ENCODE data around the gene SLC16A8.

The SLC16A8 gene

DNA sequence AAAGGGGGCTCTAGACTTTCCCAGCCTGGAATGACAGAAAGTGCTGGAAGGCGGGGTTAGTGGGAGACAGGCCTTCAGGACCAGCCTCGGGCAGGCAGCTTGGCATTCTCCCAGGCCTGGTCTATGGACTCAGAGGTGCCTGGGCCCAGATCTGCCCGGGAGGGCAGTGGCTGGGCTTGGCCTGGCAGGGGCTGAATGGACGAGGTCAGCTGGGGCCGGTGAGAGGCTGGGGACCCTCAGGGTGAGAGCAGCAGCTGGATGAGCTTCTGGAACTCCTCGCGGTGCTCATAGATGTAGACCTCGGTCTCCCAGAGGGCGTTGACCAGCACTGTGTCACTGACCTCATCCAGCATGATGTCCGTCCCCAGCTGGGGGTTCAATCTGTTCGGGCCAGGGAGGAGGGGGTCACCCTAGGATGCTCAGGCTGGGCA is 28.0 kb upstream of the SLC16A8 start:
- no peak for DNase-seq

DNA sequence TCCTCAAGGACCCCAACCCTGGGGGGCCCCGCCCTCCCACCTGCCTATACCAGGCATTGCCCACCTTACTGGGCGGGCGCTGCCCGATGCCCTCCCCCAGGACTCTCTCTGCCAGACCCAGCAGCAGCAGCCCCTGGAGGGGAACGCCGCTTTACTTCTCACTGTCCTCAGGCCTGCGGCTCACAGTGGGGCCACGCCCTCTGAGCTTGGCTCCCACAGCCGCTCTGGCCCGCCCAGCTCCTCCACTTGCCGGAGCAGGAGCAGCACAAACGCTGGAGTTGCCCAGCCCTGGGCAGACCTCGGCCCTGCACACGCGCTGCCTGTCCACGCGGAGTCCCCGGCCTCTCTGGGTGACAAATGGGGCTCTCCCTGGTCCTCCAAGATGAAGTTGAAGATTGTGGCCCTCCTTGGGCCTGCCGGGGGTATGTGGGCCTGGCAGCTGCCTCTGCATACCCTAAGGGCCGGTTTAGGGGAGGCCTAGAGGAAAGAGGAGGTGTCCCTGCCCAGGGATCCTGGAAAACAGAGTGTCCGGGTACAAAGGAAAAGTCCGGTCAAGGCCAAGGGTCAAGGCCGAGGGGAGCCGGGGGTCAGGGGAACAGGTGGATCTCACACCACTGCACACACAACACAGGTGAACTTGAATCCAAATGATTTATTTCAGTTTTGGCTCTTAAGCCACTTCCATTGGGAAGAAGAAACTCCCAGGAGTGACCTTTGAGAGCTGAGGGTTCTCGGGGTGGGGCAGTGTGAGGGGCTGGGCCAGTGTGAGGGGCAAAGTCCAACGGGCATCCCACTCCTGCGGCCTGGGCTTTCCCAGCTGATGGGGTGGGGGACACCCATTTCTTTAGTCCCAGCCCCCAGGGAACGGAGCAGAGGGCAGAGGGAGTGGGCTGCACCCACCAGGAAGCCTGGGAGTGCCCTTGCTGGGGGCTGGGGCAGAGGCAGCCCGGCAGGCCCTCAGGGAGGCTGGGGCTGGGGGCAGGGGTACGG is 27.2 kb upstream of the SLC16A8 start:
- no peak for DNase-seq

DNA sequence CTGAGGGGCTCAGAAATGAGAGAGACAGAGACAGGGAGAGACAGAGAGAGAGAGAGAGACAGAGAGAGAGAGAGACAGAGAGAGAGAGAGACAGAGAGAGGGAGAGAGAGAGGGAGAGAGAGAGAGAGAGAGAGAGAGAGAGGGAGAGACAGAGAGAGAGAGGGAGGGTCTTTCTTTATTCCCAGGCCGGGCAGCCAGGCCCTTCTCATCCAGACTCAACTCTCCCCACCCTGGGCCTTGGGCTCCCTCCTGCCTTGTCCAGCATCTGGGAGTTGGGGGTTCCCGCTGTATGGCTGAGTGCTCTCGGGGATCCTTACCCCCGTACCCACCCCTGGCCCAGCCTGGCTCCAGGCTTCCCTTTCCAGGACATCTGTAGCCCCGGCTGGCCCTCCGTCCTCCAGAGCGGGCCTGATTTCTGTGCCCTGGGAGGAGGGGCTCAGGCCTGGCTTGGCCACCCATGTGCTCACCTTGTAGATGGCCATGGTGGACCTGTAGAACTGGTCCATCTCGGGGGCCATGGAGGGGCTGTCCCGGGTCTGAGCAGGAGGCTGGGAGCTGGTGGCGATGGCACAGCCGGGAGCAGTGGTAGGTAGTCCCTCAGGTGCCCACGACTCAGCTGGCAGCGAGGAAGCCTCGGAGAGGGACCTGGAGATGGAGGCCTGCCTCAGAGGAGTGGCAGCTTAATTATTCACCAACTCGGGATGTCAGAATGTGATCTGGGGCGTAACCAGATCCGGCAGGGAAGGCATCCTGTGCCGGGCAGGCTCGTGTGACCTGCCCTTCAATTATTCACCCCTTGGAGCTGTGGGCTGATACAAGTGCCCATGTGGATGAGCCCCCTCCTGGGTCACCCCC is 26.3 kb upstream of the SLC16A8 start, which contains the start of gene BAIAP2L2:
BAIAP2L2 (minus strand) TSS at position 677 of the 855 bp plus-strand sequence; CDS start at position 518, 159 bp downstream.
- no peak for DNase-seq

DNA sequence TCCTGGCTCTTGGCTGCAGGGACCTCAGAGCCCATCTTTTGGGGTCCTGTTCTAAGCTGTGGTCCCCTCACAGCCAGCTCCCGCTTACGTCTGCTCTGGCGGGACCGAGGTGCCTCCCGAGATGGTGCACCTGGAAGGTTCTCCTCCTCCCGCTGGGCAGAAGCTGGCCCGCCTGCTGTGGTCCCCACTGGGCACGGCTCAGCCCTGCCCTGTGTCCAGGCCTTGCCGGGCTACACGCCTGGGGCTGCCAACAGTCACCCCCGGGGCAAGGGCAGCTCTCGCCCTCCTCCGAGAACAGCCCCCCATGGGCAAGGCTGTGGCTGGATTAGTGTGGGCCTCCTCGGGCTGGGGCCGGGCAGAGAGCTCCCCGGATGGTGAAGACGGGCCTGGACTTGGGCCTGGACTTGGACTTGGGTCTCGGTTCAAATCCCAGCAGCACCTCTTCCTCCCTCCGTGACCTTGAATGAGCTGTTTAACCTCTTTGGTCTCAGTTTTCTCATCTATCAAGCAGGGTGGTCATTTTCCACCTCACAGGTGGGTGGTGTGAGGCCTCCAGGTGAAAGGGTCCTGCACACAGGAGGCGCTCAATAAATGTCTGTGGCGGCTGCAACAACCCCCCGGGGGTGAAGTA is 25.5 kb upstream of the SLC16A8 start:
- DNase-seq, result no peak

DNA sequence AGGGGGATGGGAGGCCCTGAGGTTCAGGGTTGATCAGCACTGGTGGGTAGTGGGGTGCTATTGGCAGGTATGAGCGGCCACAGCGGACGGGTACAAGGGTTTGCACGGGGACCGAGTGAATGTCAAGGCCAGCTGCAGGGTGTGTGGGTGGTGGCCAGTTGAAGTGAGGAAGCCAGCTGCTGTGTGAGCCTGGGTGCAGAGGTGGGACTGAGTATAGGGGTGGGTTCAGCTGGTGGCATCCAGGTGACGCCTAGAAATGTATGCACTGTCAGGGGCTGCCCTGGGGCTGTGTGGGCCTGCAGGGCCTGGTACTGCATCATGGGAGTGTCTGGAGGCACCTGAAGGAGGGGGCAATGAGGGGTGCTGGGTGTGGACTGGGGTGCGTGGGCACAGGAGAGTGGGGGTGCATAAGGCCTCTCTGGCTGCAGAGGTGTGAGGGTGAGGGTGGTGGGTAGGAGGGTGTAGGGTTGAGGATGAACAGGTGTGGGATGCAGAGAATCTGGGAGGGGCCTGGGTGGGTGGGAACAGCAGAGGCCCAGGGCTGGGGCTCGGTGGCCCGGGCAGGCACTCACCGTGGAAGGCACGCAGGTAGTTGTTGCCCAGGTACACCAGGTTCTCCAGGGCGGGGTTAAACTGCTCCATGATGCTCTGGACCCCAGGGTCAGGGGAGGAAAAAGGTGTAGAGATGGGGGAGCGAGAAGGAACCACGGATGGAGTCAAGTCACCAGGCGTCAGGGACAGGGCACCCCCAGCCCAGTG is 24.8 kb upstream of the SLC16A8 start:
- no peak for DNase-seq

DNA sequence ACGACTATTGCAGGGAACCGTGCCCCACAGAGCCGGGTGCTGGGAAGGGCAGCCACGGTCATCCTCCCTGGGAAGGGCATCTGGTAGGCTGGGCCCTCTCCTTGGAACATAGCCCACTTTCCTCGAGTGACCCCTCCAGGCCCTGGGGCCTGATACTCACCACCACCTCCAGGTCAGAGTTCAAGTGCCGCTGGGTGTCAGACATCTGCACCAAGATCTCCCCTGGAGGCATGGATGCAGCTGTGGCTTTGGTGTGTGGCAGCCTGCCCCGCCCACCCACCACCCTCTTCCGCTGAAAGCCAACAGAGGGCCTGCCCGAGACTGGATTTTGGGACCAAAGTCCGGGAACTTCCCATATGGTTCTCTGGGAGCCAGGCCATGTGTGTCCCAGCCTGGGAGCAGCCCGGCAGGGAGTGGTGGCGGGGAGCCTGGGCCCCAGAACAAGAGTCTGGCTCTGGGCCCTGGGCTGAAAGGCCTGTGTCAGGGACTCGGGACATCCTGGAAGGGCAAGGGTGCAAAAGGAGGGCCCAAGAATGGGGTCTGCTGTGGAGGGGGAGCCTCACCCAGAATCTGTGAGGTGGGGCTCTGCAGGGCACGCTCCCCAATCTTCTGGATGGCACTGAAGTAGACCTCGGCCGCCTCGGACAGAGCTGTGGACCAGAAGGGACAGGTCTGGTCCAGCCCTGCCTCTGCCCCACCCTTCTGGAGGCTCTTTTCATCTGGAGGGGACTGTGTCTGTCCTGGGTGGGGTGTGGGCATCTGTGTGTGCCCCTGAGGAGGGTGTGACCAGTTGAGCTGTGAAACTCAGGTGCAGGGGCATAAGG is 23.9 kb upstream of the SLC16A8 start:
- no peak for DNase-seq

DNA sequence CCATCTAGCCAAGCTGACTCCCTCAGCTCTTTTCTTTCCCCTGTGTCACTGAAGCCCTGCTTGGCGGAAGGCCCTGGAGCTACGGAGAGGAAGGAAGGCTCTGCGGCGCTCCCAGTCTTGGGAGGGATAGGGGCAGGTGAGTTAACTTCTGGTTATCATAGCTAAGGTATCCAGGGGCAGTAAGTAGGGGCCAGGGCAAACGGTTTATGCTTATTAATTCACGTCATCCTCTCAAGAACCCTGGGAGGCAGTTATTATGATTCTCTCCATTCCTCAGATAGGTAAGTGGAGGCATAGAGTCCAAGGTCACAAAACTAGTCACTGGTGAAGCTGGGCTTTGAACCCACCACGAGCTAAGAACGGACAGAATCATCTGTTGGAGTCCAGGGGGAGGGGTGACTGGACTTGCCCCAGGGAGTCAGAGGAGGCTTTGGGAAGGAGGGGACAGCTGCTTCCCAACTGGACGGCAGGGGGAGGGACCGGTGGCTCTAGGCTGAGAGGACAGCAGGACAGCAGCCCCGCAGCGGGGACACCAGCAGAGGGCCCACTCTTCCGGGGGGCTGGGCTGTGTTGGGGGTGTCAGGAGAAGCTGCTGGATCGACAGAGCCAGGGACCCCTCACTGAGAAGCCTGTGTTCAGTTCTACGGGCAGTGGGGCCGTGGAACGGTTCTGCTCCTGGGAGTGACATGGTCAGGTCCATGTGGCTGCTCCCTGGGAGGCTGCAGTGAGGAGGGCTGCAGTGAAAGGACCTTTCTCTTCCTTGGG is 23.0 kb upstream of the SLC16A8 start:
- DNase-seq, result no peak

DNA sequence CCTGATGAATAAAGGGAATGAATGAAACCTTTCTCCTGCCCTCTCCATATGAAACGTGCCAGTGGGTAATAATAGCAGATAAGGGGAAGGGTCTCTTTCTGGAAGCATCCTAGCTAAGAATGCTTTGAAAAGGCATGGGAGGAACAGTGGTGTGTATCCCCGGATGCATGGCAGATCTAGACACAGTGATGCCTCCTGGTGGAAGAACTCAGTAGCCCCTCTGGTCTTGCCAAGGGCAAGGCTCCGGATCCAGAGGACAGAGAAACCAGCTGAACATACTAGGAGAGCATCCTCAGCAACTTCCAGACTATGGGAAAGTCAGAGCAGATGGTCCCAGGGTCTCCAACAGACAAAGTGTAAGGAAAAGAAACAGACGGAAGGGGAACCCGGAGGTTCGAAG is 20.1 kb upstream of the SLC16A8 start:
- no peak for DNase-seq

DNA sequence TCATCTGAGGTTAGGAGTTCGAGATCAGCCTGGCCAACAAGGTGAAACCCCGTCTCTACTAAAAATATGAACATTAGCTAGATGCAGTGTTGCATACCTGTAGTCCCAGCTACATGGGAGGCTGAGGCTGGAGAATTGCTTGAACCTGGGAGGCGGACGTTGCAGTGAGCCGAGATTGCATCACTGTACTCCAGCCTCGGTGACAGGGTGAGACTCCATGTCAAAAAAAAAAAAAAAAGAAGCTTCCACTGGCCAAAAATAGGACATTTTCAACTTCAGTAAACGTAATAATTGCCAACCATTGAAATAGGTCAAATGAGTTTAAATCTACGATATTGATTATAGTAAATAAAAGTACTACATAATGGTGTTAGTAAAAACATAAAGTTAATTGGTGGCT is 19.7 kb upstream of the SLC16A8 start:
- no peak for DNase-seq

DNA sequence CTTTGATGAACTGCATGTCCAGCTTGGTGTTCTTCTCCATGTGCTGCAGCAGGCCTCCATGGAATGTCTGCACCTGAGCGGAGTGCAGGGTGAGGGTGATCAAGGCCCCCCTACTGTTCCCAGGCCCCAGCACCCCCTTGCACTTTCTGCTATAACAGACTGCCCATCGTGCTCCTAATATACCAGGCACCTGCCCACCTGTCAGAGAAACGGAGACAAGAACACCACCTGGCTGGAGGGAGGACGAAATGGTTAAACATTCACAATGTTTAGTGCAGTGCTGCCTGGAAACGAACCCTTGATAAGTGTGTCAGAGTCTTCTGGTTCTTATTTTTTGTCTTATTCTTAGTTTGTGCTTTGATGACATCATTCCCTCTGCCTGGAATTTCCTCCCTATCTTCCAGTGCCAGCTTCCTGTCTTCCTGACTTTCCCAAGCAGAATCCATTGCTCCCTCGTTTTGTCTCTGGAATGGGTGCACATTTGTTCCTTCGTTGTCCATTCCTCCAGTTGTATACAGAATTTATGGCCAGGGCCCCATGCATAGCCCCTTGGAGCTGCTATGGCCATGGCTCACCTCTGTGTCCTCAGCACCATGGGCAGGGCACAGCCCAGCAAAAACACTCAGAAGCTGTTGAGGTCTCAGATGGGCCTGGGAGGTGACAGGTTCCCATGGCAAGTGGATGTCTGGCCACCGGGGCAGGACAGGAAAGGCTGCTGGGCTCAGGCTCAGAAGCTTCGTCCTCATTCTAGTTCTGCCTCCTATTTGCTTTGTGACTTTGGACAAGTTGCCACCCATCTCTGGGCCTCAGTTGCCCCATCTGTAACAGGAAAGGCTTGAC is 14.6 kb upstream of the SLC16A8 start:
- DNase-seq, result no peak

DNA sequence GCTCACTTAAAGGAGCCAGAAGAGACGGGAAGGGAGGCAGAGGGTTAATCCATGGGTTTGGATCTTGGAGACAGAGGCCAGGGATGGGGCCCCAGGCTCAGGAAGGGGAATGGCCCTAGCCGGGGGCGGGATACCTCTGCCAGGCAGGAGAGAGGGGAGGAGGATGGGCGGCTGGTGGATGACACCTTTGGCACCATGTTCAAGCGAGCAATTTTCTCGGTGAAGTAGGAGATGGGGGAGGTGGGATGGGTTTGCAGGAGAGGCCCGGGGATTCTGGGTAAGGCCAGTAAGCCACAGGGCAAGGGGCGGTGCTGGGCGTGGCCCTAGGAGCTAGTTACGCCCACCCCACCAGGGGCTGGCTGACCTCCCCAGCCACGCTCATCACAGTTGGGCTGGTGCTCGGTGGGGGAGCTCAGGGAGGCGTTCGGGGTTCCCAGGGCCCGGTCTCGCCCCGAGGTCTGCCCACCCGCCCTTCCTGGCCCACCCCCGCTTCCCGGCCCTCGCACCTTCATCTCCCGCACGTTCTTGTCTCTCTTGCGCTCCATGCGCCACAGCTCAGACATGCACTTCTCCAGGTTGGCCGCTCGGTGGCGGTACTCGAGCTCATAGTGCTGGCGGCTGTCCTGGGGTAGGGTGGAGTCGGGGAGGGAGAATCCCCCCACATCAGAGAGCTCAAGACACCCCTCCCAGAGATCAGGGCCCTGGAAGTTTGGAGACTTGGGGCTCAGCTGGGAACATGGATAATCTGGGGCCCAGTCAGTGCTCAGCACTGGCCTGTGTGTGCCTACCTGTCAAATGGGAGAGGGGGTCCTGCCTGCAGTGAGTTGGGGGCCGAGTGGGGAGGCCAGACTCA is 13.8 kb upstream of the SLC16A8 start:
- DNase-seq, result no peak

DNA sequence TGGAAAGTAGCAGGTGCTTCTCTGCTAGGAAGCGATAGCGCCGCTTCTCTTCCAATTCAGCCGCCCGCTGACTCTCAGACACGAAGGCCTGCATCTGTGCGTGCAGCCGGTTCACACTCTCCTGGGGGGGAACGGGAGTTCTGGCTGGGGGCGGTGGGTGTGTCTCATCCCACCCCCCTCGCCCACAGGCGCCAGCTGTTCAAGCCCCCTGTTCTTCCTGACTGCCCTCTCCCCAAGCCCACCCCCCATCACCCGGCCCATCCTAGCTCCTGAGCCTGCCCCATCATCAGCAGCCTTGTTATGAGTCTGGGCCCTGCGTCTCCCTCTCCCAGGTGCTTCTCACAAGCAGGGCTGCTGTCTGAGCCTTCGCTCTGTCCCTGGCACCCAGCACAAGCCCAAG is 13.1 kb upstream of the SLC16A8 start:
- DNase-seq, result no peak

DNA sequence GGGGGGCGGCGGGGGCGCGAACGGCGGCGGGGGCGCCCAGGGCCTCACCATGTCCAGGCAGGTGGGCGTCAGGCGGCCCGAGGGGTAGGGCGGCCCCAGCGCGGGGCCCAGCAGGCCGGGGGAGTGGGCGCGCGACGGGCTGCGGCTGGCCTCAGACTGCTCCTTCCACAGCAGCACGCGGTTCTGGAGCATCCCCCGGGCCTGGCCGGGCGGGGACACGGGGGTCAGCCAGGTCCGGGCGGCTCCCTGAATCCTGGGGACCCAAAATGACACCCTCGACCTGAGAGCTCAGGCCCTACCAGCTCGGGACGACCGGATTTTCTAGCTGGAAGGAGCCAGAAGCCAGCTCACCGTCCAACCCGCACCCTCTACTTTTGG is 5.5 kb upstream of the SLC16A8 start:
- DNase-seq, result no peak

DNA sequence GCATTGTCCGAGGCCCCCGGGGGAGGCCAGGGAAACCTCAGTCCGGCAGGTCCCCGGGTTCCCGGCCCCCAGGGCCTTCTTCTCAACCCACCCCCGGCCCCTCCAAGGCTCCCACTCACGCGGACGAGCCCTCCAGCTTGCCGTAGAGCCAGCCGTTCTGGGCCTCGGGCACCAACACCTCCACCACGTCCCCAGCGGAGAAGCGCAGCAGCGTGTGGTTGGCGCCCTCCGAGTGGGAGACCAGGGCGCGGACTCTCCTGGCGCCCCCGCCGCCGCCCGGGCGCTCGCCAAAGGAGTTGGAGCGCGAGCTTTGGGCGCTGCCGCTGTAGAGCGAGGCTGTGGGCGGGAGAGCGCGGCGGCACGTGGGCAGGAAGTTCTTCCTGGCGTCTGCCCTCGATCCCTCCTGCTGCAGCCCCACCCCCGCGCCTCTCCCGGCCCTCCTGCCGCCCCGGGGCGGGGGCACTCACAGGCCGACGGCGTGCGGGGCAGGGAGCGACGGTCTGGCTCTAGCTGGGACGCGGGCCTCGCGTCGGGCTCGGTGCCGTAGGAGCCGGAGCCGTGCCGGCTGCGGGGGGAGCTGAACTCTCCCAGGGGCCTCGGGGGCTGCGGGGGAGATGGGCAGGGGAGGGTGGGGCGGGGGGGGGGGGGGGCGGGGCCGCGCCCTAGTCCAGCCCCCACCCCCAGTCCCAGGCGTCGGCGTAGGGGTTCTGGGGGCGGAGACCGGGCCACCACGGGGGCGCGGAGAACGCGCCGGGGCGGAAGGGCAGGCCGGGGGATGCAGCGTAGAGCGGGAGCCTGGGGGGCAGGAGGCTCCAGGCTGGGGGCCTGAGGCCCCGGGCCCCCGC is 4.9 kb upstream of the SLC16A8 start:
- DNase-seq, result no peak

DNA sequence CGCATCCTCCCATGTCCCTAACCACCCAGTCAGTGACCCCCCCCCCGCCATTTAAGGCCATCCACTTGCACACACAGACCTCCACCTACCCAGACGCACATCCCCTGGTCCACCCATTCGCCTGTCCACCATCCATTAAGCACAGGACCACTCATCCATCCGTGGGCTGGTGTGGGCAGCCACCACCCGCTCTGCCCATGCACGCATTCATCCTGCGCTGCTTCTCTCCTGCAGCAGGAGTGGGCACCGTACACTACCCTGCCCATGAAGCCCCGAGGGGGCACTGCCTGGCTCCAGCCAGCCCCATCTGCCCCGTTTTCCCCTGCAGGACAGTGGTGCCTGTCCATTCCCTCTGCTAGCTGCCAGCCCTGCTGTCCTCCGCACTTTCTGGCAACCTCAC is 3.9 kb upstream of the SLC16A8 start:
- no peak for DNase-seq

DNA sequence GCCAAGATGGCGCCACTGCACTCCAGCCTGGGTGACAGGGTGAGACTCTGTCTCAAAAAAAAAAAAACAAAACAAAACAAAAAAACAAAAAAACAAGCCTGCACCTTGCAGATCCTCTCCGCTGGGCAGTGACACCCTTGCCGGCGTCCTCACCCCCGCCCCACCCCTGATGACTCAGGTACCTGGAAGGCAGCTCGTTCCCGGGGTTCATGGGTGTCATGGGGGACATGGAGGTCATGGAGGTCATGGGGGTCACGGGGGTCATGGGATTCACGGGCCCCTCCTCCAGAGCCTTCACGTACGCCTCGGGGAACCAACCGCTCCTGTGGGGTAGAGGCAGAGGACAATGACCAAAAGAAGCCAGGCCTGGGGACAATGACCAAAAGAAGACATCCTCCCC is 3.0 kb upstream of the SLC16A8 start:
- no peak for DNase-seq

DNA sequence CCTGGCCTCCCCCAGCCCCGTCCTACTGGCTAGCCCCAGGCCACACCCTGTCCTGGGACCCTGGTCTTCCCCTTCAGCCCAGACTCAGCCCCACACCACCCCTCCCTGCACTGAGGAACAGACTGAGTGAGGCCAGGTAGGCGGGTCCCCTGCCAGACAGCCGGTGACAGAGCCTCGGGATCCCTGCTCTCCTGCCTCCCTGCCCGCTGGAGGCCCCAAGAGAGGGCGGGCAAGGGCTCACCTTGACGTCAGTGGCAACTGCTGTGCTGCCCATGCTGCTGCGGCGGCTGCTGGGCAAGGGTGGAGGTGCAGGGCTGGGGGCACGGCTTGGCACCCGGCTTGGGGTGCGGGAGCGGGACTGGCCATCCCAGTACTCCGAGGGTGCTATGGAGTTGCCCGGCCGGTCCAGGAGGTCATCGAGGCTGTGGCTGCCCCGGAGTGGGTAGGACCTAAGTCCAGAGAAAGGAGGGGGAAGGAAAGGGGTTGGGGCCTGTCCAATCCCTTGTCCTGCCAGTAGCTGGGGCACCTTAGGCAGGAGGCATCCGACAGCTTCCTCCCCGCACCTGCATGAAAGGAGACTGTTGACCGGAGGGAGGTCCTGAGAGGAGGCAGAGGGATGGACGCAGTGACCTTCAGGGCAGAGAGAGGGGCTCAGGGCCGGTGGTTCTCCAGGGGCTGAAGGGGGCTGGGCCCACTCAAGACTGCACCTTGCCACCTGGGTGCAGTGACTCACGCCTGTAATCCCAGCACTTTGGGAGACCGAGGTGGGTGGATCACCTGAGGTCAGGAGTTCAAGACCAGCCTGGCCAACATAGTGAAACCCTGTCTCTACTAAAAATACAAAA is 2.2 kb upstream of the SLC16A8 start:
- no peak for DNase-seq

All from activated T-cell treated with anti-CD3 and anti-CD28 coated beads for 4 hours (primary cell).